HEK293 (cell line): ENCODE measurements around the gene ARHGAP33.
A peak's percentile ranks its signal among the peaks of the same experiment; 100 is the strongest.

Experiments used
- GLI4 ChIP-seq: fragments of 450-650 bp; formaldehyde crosslinking; IDR thresholded peaks from 2 replicates; pipeline ENCODE4 v1.5.1; 2016; ENCODE audit warnings: missing biosample characterization, missing genetic modification characterization
- GLIS1 ChIP-seq: fragments of 450-650 bp; formaldehyde crosslinking; IDR thresholded peaks from 2 replicates; pipeline ENCODE4 v1.5.1; 2016; ENCODE audit warnings: missing biosample characterization, missing genetic modification characterization
- HOXC10 ChIP-seq: sonication (generic); formaldehyde crosslinking; IDR thresholded peaks from 2 replicates; pipeline ENCODE4 v1.8.1; 2023; ENCODE audit warnings: mild to moderate bottlenecking, missing genetic modification reagents
- PRDM4 ChIP-seq: fragments of 450-650 bp; formaldehyde crosslinking; IDR thresholded peaks from 2 replicates; pipeline ENCODE4 v1.5.1; 2017; ENCODE audit warnings: missing biosample characterization, missing genetic modification characterization
- SETDB1 ChIP-seq: IDR thresholded peaks from one replicate; pipeline ENCODE4 v1.6.1; 2017; ENCODE audit warnings: mild to moderate bottlenecking, low read length, moderate library complexity, mixed read lengths; ENCODE audit not compliant: insufficient read length
- WT1 ChIP-seq: fragments of 450-650 bp; formaldehyde crosslinking; IDR thresholded peaks from 2 replicates; pipeline ENCODE4 v1.5.1; 2016; ENCODE audit warnings: missing biosample characterization, missing genetic modification characterization
- ZBTB49 ChIP-seq: fragments of 450-650 bp; formaldehyde crosslinking; IDR thresholded peaks from 2 replicates; pipeline ENCODE4 v1.5.1; 2016; ENCODE audit warnings: missing biosample characterization, missing genetic modification characterization, low read depth
- ZNF114 ChIP-seq: fragments of 450-650 bp; formaldehyde crosslinking; IDR thresholded peaks from 2 replicates; pipeline ENCODE4 v1.5.0; 2017; ENCODE audit warnings: missing biosample characterization, missing genetic modification characterization
- ZNF133 ChIP-seq: fragments of 450-650 bp; formaldehyde crosslinking; IDR thresholded peaks from 2 replicates; pipeline ENCODE4 v1.5.1; 2016; ENCODE audit warnings: missing biosample characterization, missing genetic modification characterization
- ZNF155 ChIP-seq: fragments of 450-650 bp; formaldehyde crosslinking; IDR thresholded peaks from 2 replicates; pipeline ENCODE4 v1.5.1; 2016; ENCODE audit warnings: missing biosample characterization, missing genetic modification characterization
- ZNF174 ChIP-seq: fragments of 450-650 bp; formaldehyde crosslinking; IDR thresholded peaks from 2 replicates; pipeline ENCODE4 v1.5.0; 2017; ENCODE audit warnings: missing biosample characterization, mild to moderate bottlenecking, missing genetic modification characterization
- ZNF184 ChIP-seq: fragments of 450-650 bp; IDR thresholded peaks from 2 replicates; pipeline ENCODE4 v1.5.1; 2018; ENCODE audit warnings: missing biosample characterization, mild to moderate bottlenecking, missing genetic modification characterization
- ZNF2 ChIP-seq: fragments of 450-650 bp; formaldehyde crosslinking; IDR thresholded peaks from 2 replicates; pipeline ENCODE4 v1.5.1; 2016; ENCODE audit warnings: missing biosample characterization, missing genetic modification characterization
- ZNF211 ChIP-seq: fragments of 450-650 bp; formaldehyde crosslinking; IDR thresholded peaks from 2 replicates; pipeline ENCODE4 v1.5.1; 2016; ENCODE audit warnings: low read depth, missing biosample characterization, missing genetic modification characterization
- ZNF311 ChIP-seq: fragments of 450-650 bp; formaldehyde crosslinking; IDR thresholded peaks from 2 replicates; pipeline ENCODE4 v1.5.1; 2017; ENCODE audit warnings: missing biosample characterization, missing genetic modification characterization, borderline replicate concordance
- ZNF398 ChIP-seq: fragments of 450-650 bp; formaldehyde crosslinking; IDR thresholded peaks from 2 replicates; pipeline ENCODE4 v1.5.1; 2017; ENCODE audit warnings: missing biosample characterization, missing genetic modification characterization
- ZNF510 ChIP-seq: fragments of 450-650 bp; formaldehyde crosslinking; IDR thresholded peaks from 2 replicates; pipeline ENCODE4 v1.5.1; 2018; ENCODE audit warnings: mild to moderate bottlenecking, missing genetic modification characterization, missing biosample characterization; ENCODE audit not compliant: insufficient replicate concordance
- ZNF571 ChIP-seq: fragments of 450-650 bp; formaldehyde crosslinking; IDR thresholded peaks from 2 replicates; pipeline ENCODE4 v1.5.0; 2017; ENCODE audit warnings: missing biosample characterization, missing genetic modification characterization
- ZNF624 ChIP-seq: fragments of 450-650 bp; formaldehyde crosslinking; IDR thresholded peaks from 2 replicates; pipeline ENCODE4 v1.5.1; 2017; ENCODE audit warnings: missing biosample characterization, missing genetic modification characterization
- ZNF677 ChIP-seq: fragments of 450-650 bp; IDR thresholded peaks from 2 replicates; pipeline ENCODE4 v1.5.0; 2018; ENCODE audit warnings: missing biosample characterization, mild to moderate bottlenecking, missing genetic modification characterization, moderate library complexity
- ZSCAN30 ChIP-seq: fragments of 450-650 bp; IDR thresholded peaks from 2 replicates; pipeline ENCODE4 v1.5.1; 2018; ENCODE audit warnings: missing biosample characterization, mild to moderate bottlenecking, missing genetic modification characterization, moderate library complexity
- TF ChIP-seq, protein P1 (sequence below): fragments of 450-650 bp; formaldehyde crosslinking; IDR thresholded peaks from 2 replicates; pipeline ENCODE4 v1.5.1; 2016; ENCODE audit warnings: missing biosample characterization, missing genetic modification characterization
- TF ChIP-seq, protein P2 (sequence below): fragments of 450-650 bp; formaldehyde crosslinking; IDR thresholded peaks from 2 replicates; pipeline ENCODE4 v1.5.1; 2017; ENCODE audit warnings: missing biosample characterization, missing genetic modification characterization
- TF ChIP-seq, protein P3 (sequence below): fragments of 450-650 bp; formaldehyde crosslinking; IDR thresholded peaks from 2 replicates; pipeline ENCODE4 v1.5.1; 2016; ENCODE audit warnings: missing biosample characterization, missing genetic modification characterization
- TF ChIP-seq, protein P4 (sequence below): fragments of 450-650 bp; IDR thresholded peaks from 2 replicates; pipeline ENCODE4 v1.5.1; 2018; ENCODE audit warnings: missing biosample characterization, missing genetic modification characterization
- TF ChIP-seq, protein P5 (sequence below): fragments of 450-650 bp; formaldehyde crosslinking; optimal IDR thresholded peaks from 2 replicates; pipeline ENCODE3; 2016; ENCODE audit warnings: missing biosample characterization, mild to moderate bottlenecking, missing genetic modification characterization

The ARHGAP33 gene

GRCh38 chr19:35757749-35758608 lies 17.4 kb upstream of the ARHGAP33 start, which contains the start of gene PROSER3 (continued):
- TF ChIP-seq, protein P1, sequence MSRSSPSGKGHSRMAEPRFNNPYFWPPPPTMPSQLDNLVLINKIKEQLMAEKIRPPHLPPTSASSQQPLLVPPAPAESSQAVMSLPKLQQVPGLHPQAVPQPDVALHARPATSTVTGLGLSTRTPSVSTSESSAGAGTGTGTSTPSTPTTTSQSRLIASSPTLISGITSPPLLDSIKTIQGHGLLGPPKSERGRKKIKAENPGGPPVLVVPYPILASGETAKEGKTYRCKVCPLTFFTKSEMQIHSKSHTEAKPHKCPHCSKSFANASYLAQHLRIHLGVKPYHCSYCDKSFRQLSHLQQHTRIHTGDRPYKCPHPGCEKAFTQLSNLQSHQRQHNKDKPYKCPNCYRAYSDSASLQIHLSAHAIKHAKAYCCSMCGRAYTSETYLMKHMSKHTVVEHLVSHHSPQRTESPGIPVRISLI (tag by site-specific recombination) = no peak
- TF ChIP-seq ZNF133 (tag by site-specific recombination) (no peak), ZNF677 (tag by site-specific recombination) (no peak), ZNF184 (tag by site-specific recombination) (no peak), SETDB1 (no peak), ZNF398 (tag by site-specific recombination) (no peak), ZNF510 (tag by site-specific recombination) (no peak), ZBTB49 (tag by site-specific recombination) (no peak), ZNF155 (tag by site-specific recombination) (no peak), ZSCAN30 (tag by site-specific recombination) (peak; percentile 95), ZNF311 (tag by site-specific recombination) (no peak), GLI4 (tag by site-specific recombination) (no peak), WT1 (tag by site-specific recombination) (peak; percentile 54; the same call in 1 of the 2 replicates), HOXC10 (CRISPR knock-in tag) (no peak), PRDM4 (tag by site-specific recombination) (peak; percentile 66; the same call in 1 of the 2 replicates), GLIS1 (tag by site-specific recombination) (peak; percentile 95), ZNF571 (no peak), ZNF114 (no peak), ZNF211 (tag by site-specific recombination) (no peak), ZNF2 (tag by site-specific recombination) (peak; percentile 78), ZNF624 (tag by site-specific recombination) (no peak), ZNF174 (tag by site-specific recombination) (no peak)
- TF ChIP-seq, protein P2, sequence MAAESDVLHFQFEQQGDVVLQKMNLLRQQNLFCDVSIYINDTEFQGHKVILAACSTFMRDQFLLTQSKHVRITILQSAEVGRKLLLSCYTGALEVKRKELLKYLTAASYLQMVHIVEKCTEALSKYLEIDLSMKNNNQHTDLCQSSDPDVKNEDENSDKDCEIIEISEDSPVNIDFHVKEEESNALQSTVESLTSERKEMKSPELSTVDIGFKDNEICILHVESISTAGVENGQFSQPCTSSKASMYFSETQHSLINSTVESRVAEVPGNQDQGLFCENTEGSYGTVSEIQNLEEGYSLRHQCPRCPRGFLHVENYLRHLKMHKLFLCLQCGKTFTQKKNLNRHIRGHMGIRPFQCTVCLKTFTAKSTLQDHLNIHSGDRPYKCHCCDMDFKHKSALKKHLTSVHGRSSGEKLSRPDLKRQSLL (tag by site-specific recombination) = peak; percentile 82
- TF ChIP-seq, protein P3, sequence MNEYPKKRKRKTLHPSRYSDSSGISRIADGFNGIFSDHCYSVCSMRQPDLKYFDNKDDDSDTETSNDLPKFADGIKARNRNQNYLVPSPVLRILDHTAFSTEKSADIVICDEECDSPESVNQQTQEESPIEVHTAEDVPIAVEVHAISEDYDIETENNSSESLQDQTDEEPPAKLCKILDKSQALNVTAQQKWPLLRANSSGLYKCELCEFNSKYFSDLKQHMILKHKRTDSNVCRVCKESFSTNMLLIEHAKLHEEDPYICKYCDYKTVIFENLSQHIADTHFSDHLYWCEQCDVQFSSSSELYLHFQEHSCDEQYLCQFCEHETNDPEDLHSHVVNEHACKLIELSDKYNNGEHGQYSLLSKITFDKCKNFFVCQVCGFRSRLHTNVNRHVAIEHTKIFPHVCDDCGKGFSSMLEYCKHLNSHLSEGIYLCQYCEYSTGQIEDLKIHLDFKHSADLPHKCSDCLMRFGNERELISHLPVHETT (tag by site-specific recombination) = peak; percentile 84
- TF ChIP-seq, protein P4, sequence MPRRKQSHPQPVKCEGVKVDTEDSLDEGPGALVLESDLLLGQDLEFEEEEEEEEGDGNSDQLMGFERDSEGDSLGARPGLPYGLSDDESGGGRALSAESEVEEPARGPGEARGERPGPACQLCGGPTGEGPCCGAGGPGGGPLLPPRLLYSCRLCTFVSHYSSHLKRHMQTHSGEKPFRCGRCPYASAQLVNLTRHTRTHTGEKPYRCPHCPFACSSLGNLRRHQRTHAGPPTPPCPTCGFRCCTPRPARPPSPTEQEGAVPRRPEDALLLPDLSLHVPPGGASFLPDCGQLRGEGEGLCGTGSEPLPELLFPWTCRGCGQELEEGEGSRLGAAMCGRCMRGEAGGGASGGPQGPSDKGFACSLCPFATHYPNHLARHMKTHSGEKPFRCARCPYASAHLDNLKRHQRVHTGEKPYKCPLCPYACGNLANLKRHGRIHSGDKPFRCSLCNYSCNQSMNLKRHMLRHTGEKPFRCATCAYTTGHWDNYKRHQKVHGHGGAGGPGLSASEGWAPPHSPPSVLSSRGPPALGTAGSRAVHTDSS (tag by site-specific recombination) = no peak
- TF ChIP-seq, protein P5, sequence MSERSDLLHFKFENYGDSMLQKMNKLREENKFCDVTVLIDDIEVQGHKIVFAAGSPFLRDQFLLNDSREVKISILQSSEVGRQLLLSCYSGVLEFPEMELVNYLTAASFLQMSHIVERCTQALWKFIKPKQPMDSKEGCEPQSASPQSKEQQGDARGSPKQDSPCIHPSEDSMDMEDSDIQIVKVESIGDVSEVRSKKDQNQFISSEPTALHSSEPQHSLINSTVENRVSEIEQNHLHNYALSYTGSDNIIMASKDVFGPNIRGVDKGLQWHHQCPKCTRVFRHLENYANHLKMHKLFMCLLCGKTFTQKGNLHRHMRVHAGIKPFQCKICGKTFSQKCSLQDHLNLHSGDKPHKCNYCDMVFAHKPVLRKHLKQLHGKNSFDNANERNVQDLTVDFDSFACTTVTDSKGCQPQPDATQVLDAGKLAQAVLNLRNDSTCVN (tag by site-specific recombination) = peak; percentile 100
